SK-N-SH (cell line): ENCODE data around the gene PEMT. TPM values are rescaled to one million over a fixed set of nuclear protein-coding genes. Genes with fewer than 3 reads are reported as not detected.

Experiments used
- CTCF ChIA-PET: fragments of 300-600, 350-600 bp; formaldehyde crosslinking; extraction: SDS; loops from one replicate; lab custom pipeline; 2021; lab: Yijun Ruan, JAX
- POLR2A ChIA-PET: fragments of 350-600 bp; sonication (Branson Sonifier 250); formaldehyde crosslinking; extraction: SDS; loops from one replicate; lab custom pipeline; 2020; ENCODE audit warnings: antibody characterized with exemption, inconsistent platforms; lab: Yijun Ruan, JAX
- DNase-seq: peaks from one replicate; pipeline ENCODE4 v3.0.0; 2012
- H2AFZ ChIP-seq: fragments of 200-600 bp; sonication (generic); 2 replicates; pipeline ENCODE4 v1.8.1; 2016; ENCODE audit warnings: antibody characterized with exemption, mild to moderate bottlenecking, low read depth
- H3F3A ChIP-seq: fragments of 200-600 bp; sonication (generic); replicated peaks from 2 replicates; pipeline ENCODE3; 2016; ENCODE audit warnings: antibody characterized with exemption, mild to moderate bottlenecking; ENCODE audit not compliant: insufficient read depth
- H3K27ac ChIP-seq, 2 experiments: fragments of 200-500 bp in 1 of 2; fragments of 200-600 bp in 1 of 2; sonication (Bioruptor generic) in 1 of 2; sonication (generic), shearing (Covaris generic) in 1 of 2; 2 replicates each; pipeline versions ENCODE4 v1.5.1 to v1.6.1; 2014 to 2016; ENCODE audit warnings: low read depth in 2 of 2, inconsistent platforms in 1 of 2, low read length in 1 of 2, mild to moderate bottlenecking in 1 of 2, mixed read lengths in 1 of 2
- H3K27me3 ChIP-seq: fragments of 200-600 bp; sonication (generic), shearing (Covaris generic); 2 replicates; pipeline ENCODE4 v1.6.1; 2016; ENCODE audit warnings: mixed run types; ENCODE audit not compliant: insufficient read depth
- H3K36me3 ChIP-seq, 2 experiments: fragments of 200-500 bp in 1 of 2; fragments of 200-600 bp in 1 of 2; sonication (Bioruptor generic) in 1 of 2; sonication (generic) in 1 of 2; replicated peaks in 1 of 2; 2 replicates each; pipeline versions ENCODE3 to v1.5.1; 2014 to 2016; ENCODE audit warnings: low read length in 1 of 2, mild to moderate bottlenecking in 1 of 2; ENCODE audit not compliant: insufficient read depth in 2 of 2, control insufficient read depth in 1 of 2
- H3K4me1 ChIP-seq, 2 experiments: fragments of 200-500 bp in 1 of 2; fragments of 200-600 bp in 1 of 2; sonication (Bioruptor generic) in 1 of 2; sonication (generic), shearing (Covaris generic) in 1 of 2; 2 replicates each; pipeline versions ENCODE4 v1.5.1 to v1.6.1; 2014 to 2016; ENCODE audit warnings: low read depth in 1 of 2, low read length in 1 of 2, mixed run types in 1 of 2; ENCODE audit not compliant: insufficient read depth in 2 of 2, control insufficient read depth in 1 of 2
- H3K4me2 ChIP-seq: fragments of 200-600 bp; sonication (generic), shearing (Covaris generic); 2 replicates; pipeline ENCODE4 v1.6.1; 2017; ENCODE audit warnings: mixed run types
- H3K4me3 ChIP-seq, 2 experiments: fragments of 200-500 bp in 1 of 2; fragments of 200-600 bp in 1 of 2; sonication (Bioruptor generic) in 1 of 2; sonication (generic), shearing (Covaris generic) in 1 of 2; 2 replicates each; pipeline versions ENCODE4 v1.5.1 to v1.8.1; 2014 to 2016; ENCODE audit warnings: low read depth in 2 of 2, inconsistent platforms in 1 of 2, low read length in 1 of 2, mild to moderate bottlenecking in 1 of 2, mixed read lengths in 1 of 2, moderate library complexity in 1 of 2
- H3K79me2 ChIP-seq: fragments of 200-600 bp; sonication (generic); 2 replicates; pipeline ENCODE4 v1.8.1; 2017; ENCODE audit warnings: mild to moderate bottlenecking; ENCODE audit not compliant: insufficient read depth
- H3K9ac ChIP-seq: fragments of 200-600 bp; sonication (generic); 2 replicates; pipeline ENCODE4 v1.6.1; 2017; ENCODE audit warnings: mixed run types
- H3K9me2 ChIP-seq: fragments of 200-600 bp; sonication (generic); 2 replicates; pipeline ENCODE4 v1.6.1; 2017; ENCODE audit warnings: mixed run types
- H3K9me3 ChIP-seq: fragments of 200-600 bp; sonication (generic); 2 replicates; pipeline ENCODE4 v1.6.1; 2017; ENCODE audit warnings: mixed run types, mild to moderate bottlenecking, moderate library complexity
- H4K20me1 ChIP-seq: fragments of 200-600 bp; sonication (generic); 2 replicates; pipeline ENCODE4 v1.6.1; 2017; ENCODE audit warnings: mild to moderate bottlenecking, mixed run types; ENCODE audit not compliant: insufficient read depth
- ELF1 ChIP-seq: IDR thresholded peaks from 2 replicates; pipeline ENCODE4 v1.4.0; 2012
- EP300 ChIP-seq, 2 experiments: IDR thresholded peaks; 2 replicates each; pipeline versions ENCODE4 v1.4.0 to v1.6.1; 2012; ENCODE audit warnings: borderline replicate concordance in 1 of 2, low read depth in 1 of 2, low read length in 1 of 2
- FOXJ3 ChIP-seq: sonication (generic); formaldehyde crosslinking; IDR thresholded peaks from 2 replicates; pipeline ENCODE4 v1.5.1; 2020; ENCODE audit warnings: mild to moderate bottlenecking, missing genetic modification reagents
- IRF3 ChIP-seq: fragments of 150-350 bp; IDR thresholded peaks from 2 replicates; pipeline ENCODE4 v1.6.1; 2016; ENCODE audit warnings: mild to moderate bottlenecking, low read depth, low read length
- JUND ChIP-seq: IDR thresholded peaks from 2 replicates; pipeline ENCODE4 v1.4.0; 2012
- MEF2A ChIP-seq: IDR thresholded peaks from 2 replicates; pipeline ENCODE4 v1.4.0; 2012; ENCODE audit warnings: low read depth, borderline replicate concordance
- NRF1 ChIP-seq: IDR thresholded peaks from 2 replicates; pipeline ENCODE4 v1.6.1; 2012; ENCODE audit warnings: low read depth, mild to moderate bottlenecking, low read length
- RAD21 ChIP-seq: IDR thresholded peaks from 2 replicates; pipeline ENCODE4 v1.6.1; 2012; ENCODE audit warnings: mild to moderate bottlenecking, low read length
- RXRA ChIP-seq: IDR thresholded peaks from 2 replicates; pipeline ENCODE4 v1.4.0; 2012; ENCODE audit warnings: low read depth, mild to moderate bottlenecking, borderline replicate concordance
- TAF1 ChIP-seq: IDR thresholded peaks from 2 replicates; pipeline ENCODE4 v1.6.1; 2012; ENCODE audit warnings: low read depth, mild to moderate bottlenecking, low read length, moderate library complexity, borderline replicate concordance
- YY1 ChIP-seq: IDR thresholded peaks from 2 replicates; pipeline ENCODE4 v1.4.0; 2012; ENCODE audit warnings: low read depth, mild to moderate bottlenecking
- WGBS: methylation state at CpG from one replicate; pipeline ENCODE4 v1.1.6; 2017; ENCODE audit warnings: low lambda C conversion rate; 5-methylcytosine and 5-hydroxymethylcytosine counted together
- polyA plus RNA-seq, 3 experiments: library from polyadenylated mRNA; depleted of rRNA; stranded (reverse); fragments of >200 nt; gene quantifications; 2 replicates each; pipeline ENCODE4 v1.2.3, GENCODE V29; 2012
- TF ChIP-seq, protein P1 (sequence below): IDR thresholded peaks from 2 replicates; pipeline ENCODE4 v1.6.1; 2012; ENCODE audit warnings: mild to moderate bottlenecking, low read depth, low read length, moderate library complexity
- TF ChIP-seq, protein P2 (sequence below): IDR thresholded peaks from 2 replicates; pipeline ENCODE4 v1.4.0; 2012; ENCODE audit warnings: low read depth, borderline replicate concordance
- TF ChIP-seq, protein P3 (sequence below): IDR thresholded peaks from 2 replicates; pipeline ENCODE4 v1.4.0; 2012; ENCODE audit warnings: low read depth, borderline replicate concordance

The PEMT gene
- polyA plus RNA-seq, 1 of the 3 experiments (the other 2 are of a cell fraction), result 52.8 TPM

- POLR2A ChIA-PET, result interaction anchor here (1.6 kb wide), 1 partner anchor 76 kb away, joined by 3 read pairs; the partner anchor contains the start of gene RASD1
- WGBS, result 75% methylated on average over 13 of the region's 15 CpGs
These were observed 19.3 kb downstream of the PEMT start for GRCh38 chr17:17572010-17572785.

More at GRCh38 chr17:17572010-17572785, 19.3 kb downstream of the PEMT start:
- no peak overlapping the region for H3K4me2 ChIP-seq
- 0 out of 2 replicates have a peak, but pooled peaks cover 4% of the 10 kb centered on the region for H4K20me1 ChIP-seq
- no peak overlapping the region for H2AFZ ChIP-seq
- no peaks in the 10 kb centered on the region for H3K36me3 ChIP-seq
- no peak for DNase-seq
- TF ChIP-seq, protein P1, sequence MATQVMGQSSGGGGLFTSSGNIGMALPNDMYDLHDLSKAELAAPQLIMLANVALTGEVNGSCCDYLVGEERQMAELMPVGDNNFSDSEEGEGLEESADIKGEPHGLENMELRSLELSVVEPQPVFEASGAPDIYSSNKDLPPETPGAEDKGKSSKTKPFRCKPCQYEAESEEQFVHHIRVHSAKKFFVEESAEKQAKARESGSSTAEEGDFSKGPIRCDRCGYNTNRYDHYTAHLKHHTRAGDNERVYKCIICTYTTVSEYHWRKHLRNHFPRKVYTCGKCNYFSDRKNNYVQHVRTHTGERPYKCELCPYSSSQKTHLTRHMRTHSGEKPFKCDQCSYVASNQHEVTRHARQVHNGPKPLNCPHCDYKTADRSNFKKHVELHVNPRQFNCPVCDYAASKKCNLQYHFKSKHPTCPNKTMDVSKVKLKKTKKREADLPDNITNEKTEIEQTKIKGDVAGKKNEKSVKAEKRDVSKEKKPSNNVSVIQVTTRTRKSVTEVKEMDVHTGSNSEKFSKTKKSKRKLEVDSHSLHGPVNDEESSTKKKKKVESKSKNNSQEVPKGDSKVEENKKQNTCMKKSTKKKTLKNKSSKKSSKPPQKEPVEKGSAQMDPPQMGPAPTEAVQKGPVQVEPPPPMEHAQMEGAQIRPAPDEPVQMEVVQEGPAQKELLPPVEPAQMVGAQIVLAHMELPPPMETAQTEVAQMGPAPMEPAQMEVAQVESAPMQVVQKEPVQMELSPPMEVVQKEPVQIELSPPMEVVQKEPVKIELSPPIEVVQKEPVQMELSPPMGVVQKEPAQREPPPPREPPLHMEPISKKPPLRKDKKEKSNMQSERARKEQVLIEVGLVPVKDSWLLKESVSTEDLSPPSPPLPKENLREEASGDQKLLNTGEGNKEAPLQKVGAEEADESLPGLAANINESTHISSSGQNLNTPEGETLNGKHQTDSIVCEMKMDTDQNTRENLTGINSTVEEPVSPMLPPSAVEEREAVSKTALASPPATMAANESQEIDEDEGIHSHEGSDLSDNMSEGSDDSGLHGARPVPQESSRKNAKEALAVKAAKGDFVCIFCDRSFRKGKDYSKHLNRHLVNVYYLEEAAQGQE, result no peak
- TF ChIP-seq EP300 (IDR thresholded peaks at IDR 0.05; ENCODE audit: borderline replicate concordance in 1 of 2, low read depth in 1 of 2, low read length in 1 of 2) (no peak), TAF1 (no peak), RXRA (no peak), YY1 (no peak), IRF3 (no peak), ELF1 (no peak), RAD21 (no peak), NRF1 (no peak), MEF2A (no peak), JUND (no peak), FOXJ3 (no peak)
- TF ChIP-seq, protein P2, sequence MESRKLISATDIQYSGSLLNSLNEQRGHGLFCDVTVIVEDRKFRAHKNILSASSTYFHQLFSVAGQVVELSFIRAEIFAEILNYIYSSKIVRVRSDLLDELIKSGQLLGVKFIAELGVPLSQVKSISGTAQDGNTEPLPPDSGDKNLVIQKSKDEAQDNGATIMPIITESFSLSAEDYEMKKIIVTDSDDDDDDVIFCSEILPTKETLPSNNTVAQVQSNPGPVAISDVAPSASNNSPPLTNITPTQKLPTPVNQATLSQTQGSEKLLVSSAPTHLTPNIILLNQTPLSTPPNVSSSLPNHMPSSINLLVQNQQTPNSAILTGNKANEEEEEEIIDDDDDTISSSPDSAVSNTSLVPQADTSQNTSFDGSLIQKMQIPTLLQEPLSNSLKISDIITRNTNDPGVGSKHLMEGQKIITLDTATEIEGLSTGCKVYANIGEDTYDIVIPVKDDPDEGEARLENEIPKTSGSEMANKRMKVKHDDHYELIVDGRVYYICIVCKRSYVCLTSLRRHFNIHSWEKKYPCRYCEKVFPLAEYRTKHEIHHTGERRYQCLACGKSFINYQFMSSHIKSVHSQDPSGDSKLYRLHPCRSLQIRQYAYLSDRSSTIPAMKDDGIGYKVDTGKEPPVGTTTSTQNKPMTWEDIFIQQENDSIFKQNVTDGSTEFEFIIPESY, result no peak
- TF ChIP-seq, protein P3, sequence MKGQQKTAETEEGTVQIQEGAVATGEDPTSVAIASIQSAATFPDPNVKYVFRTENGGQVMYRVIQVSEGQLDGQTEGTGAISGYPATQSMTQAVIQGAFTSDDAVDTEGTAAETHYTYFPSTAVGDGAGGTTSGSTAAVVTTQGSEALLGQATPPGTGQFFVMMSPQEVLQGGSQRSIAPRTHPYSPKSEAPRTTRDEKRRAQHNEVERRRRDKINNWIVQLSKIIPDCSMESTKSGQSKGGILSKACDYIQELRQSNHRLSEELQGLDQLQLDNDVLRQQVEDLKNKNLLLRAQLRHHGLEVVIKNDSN, result no peak
- H3K4me3 ChIP-seq, result no peak overlapping the region
- H3K27ac ChIP-seq, result no peak overlapping the region
- no peaks in the 10 kb centered on the region for H3K79me2 ChIP-seq
- no peaks in the 10 kb centered on the region for H3K27me3 ChIP-seq
- no peaks in the 10 kb centered on the region for H3K9me2 ChIP-seq
- no peak overlapping the region for H3K9ac ChIP-seq
- H3K9me3 ChIP-seq, result no peaks in the 10 kb centered on the region
- CTCF ChIA-PET, result interaction anchor here (0.7 to 7.7 kb wide), 7 partner anchors 30 to 217 kb away, joined by 3 to 107 read pairs (median 19); partner anchors contain the start of gene RASD1
- H3F3A ChIP-seq, result no peaks in the 10 kb centered on the region
- peaks cover 0 to 48% of the 10 kb centered on the region in 2 experiments; a peak in 1 of 4 replicates for H3K4me1 ChIP-seq
